Germinal center (tissue), 1 donor: Measurements from ENCODE around the gene PRKG1.

Experiments used
- DNase-seq: peaks from one replicate; pipeline ENCODE4 v3.0.0; 2012; ENCODE audit warnings: mixed read lengths, low spot score

Gene PRKG1

GRCh38 chr10:51076299-51076841 is 2.1 kb downstream of the PRKG1 start:
- DNase-seq = no peak

- no peak for DNase-seq
These were observed 2.8 kb downstream of the PRKG1 start for GRCh38 chr10:51077074-51077473.

- DNase-seq = no peak
These were observed 3.2 kb downstream of the PRKG1 start for GRCh38 chr10:51077507-51077906.

GRCh38 chr10:51079331-51079730 is 5.0 kb downstream of the PRKG1 start:
- no peak for DNase-seq

GRCh38 chr10:51079766-51080165 is 5.5 kb downstream of the PRKG1 start:
- DNase-seq = no peak

GRCh38 chr10:51080311-51081006 is 6.2 kb downstream of the PRKG1 start:
- DNase-seq = no peak

GRCh38 chr10:51082857-51083256 is 8.6 kb downstream of the PRKG1 start:
- no peak for DNase-seq

- no peak for DNase-seq
These were observed 9.1 kb downstream of the PRKG1 start for GRCh38 chr10:51083356-51083853.

- DNase-seq = no peak
These were observed 10.9 kb downstream of the PRKG1 start for GRCh38 chr10:51085204-51085603.

- DNase-seq = no peak
These were observed 12.4 kb downstream of the PRKG1 start for GRCh38 chr10:51086710-51087109.

- DNase-seq = no peak
These were observed 12.8 kb downstream of the PRKG1 start for GRCh38 chr10:51087114-51087513.

- DNase-seq = no peak
These were observed 15.9 kb downstream of the PRKG1 start for GRCh38 chr10:51090190-51090589.

- DNase-seq = no peak
These were observed 18.1 kb downstream of the PRKG1 start for GRCh38 chr10:51092402-51092801.

- DNase-seq = no peak
These were observed 21.2 kb downstream of the PRKG1 start for GRCh38 chr10:51095444-51095843.

- no peak for DNase-seq
These were observed 23.3 kb downstream of the PRKG1 start for GRCh38 chr10:51097546-51097945.

GRCh38 chr10:51100221-51100620 is 25.9 kb downstream of the PRKG1 start:
- no peak for DNase-seq

GRCh38 chr10:51103554-51104217 is 29.4 kb downstream of the PRKG1 start:
- no peak for DNase-seq

GRCh38 chr10:51106311-51106945 is 32.1 kb downstream of the PRKG1 start:
- DNase-seq = no peak

GRCh38 chr10:51108406-51108805 is 34.1 kb downstream of the PRKG1 start:
- no peak for DNase-seq

GRCh38 chr10:51109801-51110533 is 35.7 kb downstream of the PRKG1 start:
- DNase-seq = no peak

- DNase-seq = no peak
These were observed 37.7 kb downstream of the PRKG1 start for GRCh38 chr10:51112013-51112412.

GRCh38 chr10:51113007-51113406 is 38.7 kb downstream of the PRKG1 start:
- no peak for DNase-seq
